Measurements from ENCODE around the gene PITX3.

PITX3 gene

GRCh38 chr10:102241444-102242117 is at the start of gene PITX3:
TSS of gene PITX3 (minus strand) at chr10:102241512. CDS start at chr10:102232080, 9,432 bp downstream.
- DNase-seq = peak; percentile 93

GRCh38 chr10:102289840-102290239 is 48.5 kb upstream of the PITX3 start:
- no peak for DNase-seq

- DNase-seq = no peak
Measured at GRCh38 chr10:102289356-102289755, 48.0 kb upstream of the PITX3 start.

GRCh38 chr10:102287991-102288390 is 46.7 kb upstream of the PITX3 start:
- DNase-seq = no peak

- DNase-seq = no peak
Measured at GRCh38 chr10:102287538-102287937, 46.2 kb upstream of the PITX3 start.

- no peak for DNase-seq
Measured at GRCh38 chr10:102286216-102286615, 44.9 kb upstream of the PITX3 start.

- no peak for DNase-seq
Measured at GRCh38 chr10:102285133-102285532, 43.8 kb upstream of the PITX3 start.

GRCh38 chr10:102284531-102284930 is 43.2 kb upstream of the PITX3 start:
- DNase-seq = no peak

GRCh38 chr10:102283890-102284289 is 42.6 kb upstream of the PITX3 start:
- no peak for DNase-seq

GRCh38 chr10:102283488-102283887 is 42.2 kb upstream of the PITX3 start:
- DNase-seq = no peak

GRCh38 chr10:102281102-102281487 is 39.8 kb upstream of the PITX3 start:
- DNase-seq = no peak

- DNase-seq = no peak
Measured at GRCh38 chr10:102280397-102281101, 39.2 kb upstream of the PITX3 start.

- DNase-seq = no peak
Measured at GRCh38 chr10:102279104-102279503, 37.8 kb upstream of the PITX3 start.

GRCh38 chr10:102275343-102275742 is 34.0 kb upstream of the PITX3 start:
- DNase-seq = no peak

- no peak for DNase-seq
Measured at GRCh38 chr10:102274062-102274461, 32.8 kb upstream of the PITX3 start.

- no peak for DNase-seq
Measured at GRCh38 chr10:102269017-102269416, 27.7 kb upstream of the PITX3 start.

GRCh38 chr10:102268375-102268888 is 27.1 kb upstream of the PITX3 start:
- DNase-seq = no peak

- no peak for DNase-seq
Measured at GRCh38 chr10:102267748-102268147, 26.4 kb upstream of the PITX3 start.

- DNase-seq = no peak
Measured at GRCh38 chr10:102266670-102267069, 25.4 kb upstream of the PITX3 start.

- DNase-seq = no peak
Measured at GRCh38 chr10:102264371-102264770, 23.1 kb upstream of the PITX3 start.

- DNase-seq = no peak
Measured at GRCh38 chr10:102262744-102263370, 21.5 kb upstream of the PITX3 start.

GRCh38 chr10:102261842-102262241 is 20.5 kb upstream of the PITX3 start:
- DNase-seq = no peak

GRCh38 chr10:102261196-102261595 is 19.9 kb upstream of the PITX3 start:
- no peak for DNase-seq

GRCh38 chr10:102255404-102255803 is 14.1 kb upstream of the PITX3 start:
- no peak for DNase-seq
